NCI-H2227 (cell line): ENCODE measurements around the gene PLXNC1.

Experiments
- DNase-seq: peaks from one replicate; lab custom pipeline; 2025; ENCODE audit not compliant: unreplicated experiment; lab: John Stamatoyannopoulos, UW

PLXNC1 gene

GRCh38 chr12:94178882-94179281 is 30.5 kb downstream of the PLXNC1 start:
- DNase-seq, result no peak

GRCh38 chr12:94179723-94180122 is 31.3 kb downstream of the PLXNC1 start:
- DNase-seq, result no peak

GRCh38 chr12:94180558-94181296 is 32.4 kb downstream of the PLXNC1 start:
- no peak for DNase-seq

- no peak for DNase-seq
Observed at GRCh38 chr12:94182986-94183707, 34.8 kb downstream of the PLXNC1 start.

GRCh38 chr12:94183708-94184379 is 35.5 kb downstream of the PLXNC1 start:
- no peak for DNase-seq

- no peak for DNase-seq
Observed at GRCh38 chr12:94184995-94185719, 36.8 kb downstream of the PLXNC1 start.

GRCh38 chr12:94185801-94186200 is 37.4 kb downstream of the PLXNC1 start:
- no peak for DNase-seq

GRCh38 chr12:94186278-94187241 is 38.2 kb downstream of the PLXNC1 start:
- DNase-seq, result peak; percentile 96

- DNase-seq, result peak; percentile 40
Observed at GRCh38 chr12:94187361-94187760, 39.0 kb downstream of the PLXNC1 start.

GRCh38 chr12:94190623-94191022 is 42.2 kb downstream of the PLXNC1 start:
- DNase-seq, result no peak

- DNase-seq, result no peak
Observed at GRCh38 chr12:94191023-94191422, 42.6 kb downstream of the PLXNC1 start.

GRCh38 chr12:94191811-94192210 is 43.4 kb downstream of the PLXNC1 start:
- no peak for DNase-seq

- DNase-seq, result no peak
Observed at GRCh38 chr12:94192506-94192905, 44.1 kb downstream of the PLXNC1 start.

- DNase-seq, result no peak
Observed at GRCh38 chr12:94193168-94193567, 44.8 kb downstream of the PLXNC1 start.

- DNase-seq, result no peak
Observed at GRCh38 chr12:94195483-94195882, 47.1 kb downstream of the PLXNC1 start.

GRCh38 chr12:94198469-94198868 is 50.1 kb downstream of the PLXNC1 start:
- no peak for DNase-seq

GRCh38 chr12:94198872-94199271 is 50.5 kb downstream of the PLXNC1 start:
- no peak for DNase-seq

- no peak for DNase-seq
Observed at GRCh38 chr12:94200069-94200468, 51.7 kb downstream of the PLXNC1 start.

- DNase-seq, result no peak
Observed at GRCh38 chr12:94200695-94201094, 52.3 kb downstream of the PLXNC1 start.
